Lung (tissue), 12 donors: ENCODE results near the gene ZNF805. TPM values are rescaled to one million over a fixed set of nuclear protein-coding genes. Genes with fewer than 3 reads are reported as not detected.

Source experiments
- ATAC-seq: fragments of 200-7000 bp; cut with Tn5 transposase; one replicate; pipeline ENCODE4 v1.9.1; 2020; ENCODE audit warnings: moderate number of reproducible peaks; ENCODE audit not compliant: insufficient read depth, low FRiP score
- DNase-seq, 3 donors: peaks; one replicate each; pipeline ENCODE4 v3.0.0-alpha.2; 2013 to 2017
- H3K27ac ChIP-seq, 2 donors: one replicate each; pipeline ENCODE4 v1.5.1; 2013; ENCODE audit warnings: mild to moderate bottlenecking in 2 of 2, moderate library complexity in 2 of 2, control low read depth in 1 of 2, inconsistent platforms in 1 of 2, low read depth in 1 of 2, low read length in 1 of 2
- H3K27me3 ChIP-seq, 3 donors: one replicate each; pipeline ENCODE4 v1.5.1; 2013; ENCODE audit warnings: low read length in 2 of 3; ENCODE audit not compliant: control insufficient read depth in 3 of 3, insufficient read depth in 3 of 3
- H3K36me3 ChIP-seq, 4 donors: one replicate each; pipeline ENCODE4 v1.5.1; 2013; ENCODE audit warnings: low read length in 4 of 4, mild to moderate bottlenecking in 1 of 4, moderate library complexity in 1 of 4; ENCODE audit not compliant: control insufficient read depth in 4 of 4, insufficient read depth in 4 of 4
- H3K4me1 ChIP-seq, 5 donors: one replicate each; pipeline ENCODE4 v1.5.1; 2013; ENCODE audit warnings: low read length in 5 of 5, mild to moderate bottlenecking in 2 of 5, moderate library complexity in 1 of 5; ENCODE audit not compliant: control insufficient read depth in 5 of 5, insufficient read depth in 5 of 5
- H3K4me3 ChIP-seq: one replicate; pipeline ENCODE4 v1.5.1; 2013; ENCODE audit warnings: mild to moderate bottlenecking, control low read depth, moderate library complexity
- H3K9ac ChIP-seq, 2 donors: one replicate each; pipeline ENCODE4 v1.5.1; 2013; ENCODE audit warnings: low read length in 2 of 2, control low read depth in 1 of 2; ENCODE audit not compliant: insufficient read depth in 1 of 2
- H3K9me3 ChIP-seq, 4 donors: one replicate each; pipeline ENCODE4 v1.5.1; 2013; ENCODE audit warnings: low read length in 3 of 4, mild to moderate bottlenecking in 1 of 4, moderate library complexity in 1 of 4; ENCODE audit not compliant: control insufficient read depth in 4 of 4, insufficient read depth in 3 of 4
- CTCF ChIP-seq: IDR thresholded peaks from 2 replicates; pipeline ENCODE4 v1.5.1; 2012; ENCODE audit warnings: mild to moderate bottlenecking; ENCODE audit errors: control extremely low read depth, extremely low read depth
- WGBS, 2 donors: extraction: QIAGEN DNeasy Blood & Tissue Kit; methylation state at CpG; one replicate each; pipeline ENCODE4 v1.1.7; 2013; 5-methylcytosine and 5-hydroxymethylcytosine counted together
- polyA plus RNA-seq, 2 donors: library from polyadenylated mRNA; stranded (reverse); fragments of 200-250 nt; gene quantifications; one replicate each; pipeline ENCODE4 v1.2.1, GENCODE V29; 2013
- total RNA-seq, 2 donors: library from RNA; depleted of rRNA in 1 of 2; stranded (reverse); fragments of >200 nt in 1 of 2; gene quantifications; one replicate each; pipeline ENCODE4 v1.2.1, GENCODE V29; 2014 to 2021
- donor health status: control.
- donor health status: control.
- donor health status: Bipolar disorder and iron deficiency.
- donor health status: healthy.
- donor health status: DM: yes; HTN: yes; CAD: no.

Gene ZNF805
- total and polyA plus RNA-seq, 4 donors = 0.65 to 29.0 (median 7.8) TPM

- no peak for DNase-seq
- no peak for TF ChIP-seq CTCF
- Histone ChIP-seq H3K4me1 (no peaks in the 10 kb centered on the region), H3K36me3 (peaks cover 0 to 4% (median 2%) of the 10 kb centered on the region in 4 donors), H3K9ac (no peak overlapping the region), H3K4me3 (no peak overlapping the region), H3K9me3 (peaks cover 0 to 3% (median 0%) of the 10 kb centered on the region in 4 donors), H3K27me3 (no peaks in the 10 kb centered on the region), H3K27ac (no peak overlapping the region)
- no peak for ATAC-seq
- WGBS, 2 donors = 79 to 87% methylated on average over 4 of the region's 4 CpGs
Observed at GRCh38 chr19:57269515-57270250, 29.3 kb downstream of the ZNF805 start.

- Histone ChIP-seq H3K9ac (no peak overlapping the region), H3K4me1 (no peaks in the 10 kb centered on the region), H3K9me3 (peaks cover 0 to 3% (median 0%) of the 10 kb centered on the region in 4 donors), H3K27me3 (no peaks in the 10 kb centered on the region), H3K4me3 (no peak overlapping the region), H3K27ac (no peak overlapping the region), H3K36me3 (peaks cover 0 to 4% (median 2%) of the 10 kb centered on the region in 4 donors)
- ATAC-seq (no peak), DNase-seq (no peak)
- no peak for TF ChIP-seq CTCF
- WGBS, 2 donors = 96 to 97% methylated on average over 8 of the region's 8 CpGs
Observed at GRCh38 chr19:57271280-57271679, 30.8 kb downstream of the ZNF805 start.

GRCh38 chr19:57273014-57273413 lies 32.6 kb downstream of the ZNF805 start:
- no peak for TF ChIP-seq CTCF
- H3K4me1 ChIP-seq = no peaks in the 10 kb centered on the region
- H3K27ac ChIP-seq = no peak overlapping the region
- H3K9me3 ChIP-seq = no peaks in the 10 kb centered on the region
- peaks cover 0 to 4% (median 2%) of the 10 kb centered on the region in 4 donors for H3K36me3 ChIP-seq
- no peaks in the 10 kb centered on the region for H3K27me3 ChIP-seq
- ATAC-seq (no peak), DNase-seq (no peak)
- H3K9ac ChIP-seq = no peak overlapping the region
- no peak overlapping the region for H3K4me3 ChIP-seq
- 90% methylated on average over 1 of the region's 1 CpG for WGBS, 2 donors
